Adipose tissue (tissue), 3 donors: Measurements from ENCODE around the gene IL5RA. TPM values are rescaled to one million over a fixed set of nuclear protein-coding genes. Genes with fewer than 3 reads are reported as not detected.

Source experiments
- H3K27ac ChIP-seq: one replicate; pipeline ENCODE4 v1.5.1; 2013; ENCODE audit warnings: low read depth, low read length
- WGBS, 3 donors: extraction: QIAGEN DNeasy Blood & Tissue Kit; methylation state at CpG; one replicate each; pipeline ENCODE4 v1.1.7; 2013; 5-methylcytosine and 5-hydroxymethylcytosine counted together
- polyA plus RNA-seq, 3 donors: library from polyadenylated mRNA; stranded (reverse); fragments of 200-250 nt; gene quantifications; one replicate each; pipeline ENCODE4 v1.2.3, GENCODE V29; 2013
- donor health status: healthy with polysubstance abuse.
- donor health status: Bipolar disorder and iron deficiency.
- donor health status: healthy.

The IL5RA gene
- polyA plus RNA-seq, 3 donors, result 0.05 to 0.07 TPM; not detected in 1

DNA sequence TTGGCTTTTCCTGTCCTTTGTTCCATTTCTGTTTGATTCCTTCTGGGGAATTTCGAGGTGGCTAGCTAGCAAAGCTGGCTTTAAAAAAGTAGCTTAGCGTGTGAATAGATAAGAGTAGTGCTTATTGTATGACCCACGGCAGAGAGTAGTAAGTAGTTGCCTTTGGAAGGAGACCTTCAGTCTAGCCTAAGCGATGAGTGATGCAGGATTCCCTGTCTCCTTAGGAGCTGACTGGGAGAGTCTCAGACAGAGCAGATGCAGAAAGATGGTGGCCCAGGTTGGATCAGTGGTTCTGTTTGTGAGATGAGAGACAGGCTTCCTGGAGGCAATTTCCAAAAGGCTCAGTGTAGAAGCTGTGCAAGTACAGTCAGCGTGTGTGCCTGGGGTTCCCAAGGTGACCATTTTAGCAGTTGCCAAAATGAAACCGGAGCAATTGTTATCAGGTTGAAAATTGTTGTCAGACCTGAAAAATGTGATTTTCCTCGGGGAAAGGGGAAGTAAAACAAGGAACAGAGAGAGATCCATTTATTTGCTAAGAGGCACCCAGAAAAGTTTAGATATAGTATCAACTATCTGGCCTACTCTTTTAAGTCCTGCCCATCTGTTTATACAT is 681 bp upstream of the IL5RA start:
- no peak overlapping the region for H3K27ac ChIP-seq
- 35 to 66% (median 55%) methylated on average over 7 of the region's 7 CpGs for WGBS, 3 donors

DNA sequence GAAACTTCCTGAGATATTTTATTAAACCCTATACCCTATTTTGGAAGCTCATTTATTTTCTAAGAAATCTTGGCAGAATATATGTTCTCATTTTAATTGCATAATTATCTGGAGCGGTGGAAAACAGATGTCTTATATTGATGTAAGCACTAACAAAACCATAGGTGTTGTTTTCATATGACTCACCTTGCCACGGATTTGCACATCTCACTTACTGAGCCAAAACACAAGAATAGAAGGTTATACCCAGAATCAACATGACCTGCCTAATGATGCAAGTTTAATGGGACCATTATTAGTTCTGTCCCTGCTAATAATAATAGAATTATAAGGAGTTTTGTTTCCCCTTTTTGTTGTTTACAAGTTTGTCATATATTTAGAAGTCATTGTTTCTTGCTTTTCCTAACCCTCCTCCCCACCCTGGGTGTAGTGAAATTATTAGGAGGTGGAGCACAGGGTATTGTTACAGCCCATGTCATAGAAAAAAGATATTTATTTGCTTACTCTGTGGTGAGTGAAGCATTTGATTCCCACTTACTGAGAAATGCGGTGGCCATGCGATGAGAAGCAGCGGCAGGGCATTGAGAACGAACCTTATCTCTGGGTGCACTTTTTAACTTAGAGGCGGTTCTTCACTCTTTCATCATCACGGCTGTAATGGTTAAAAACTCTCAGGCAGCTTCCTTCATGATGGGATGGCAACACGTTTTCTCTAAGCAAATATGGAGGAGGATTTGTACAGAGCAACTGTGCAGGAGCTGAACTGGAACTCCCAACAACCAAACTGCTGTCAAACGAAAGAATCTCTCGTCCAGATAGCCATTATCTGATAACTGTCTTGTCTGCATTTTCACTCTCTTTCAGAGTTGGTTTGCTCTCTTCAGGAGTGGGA is 521 bp downstream of the IL5RA start:
- H3K27ac ChIP-seq, result no peak overlapping the region

DNA sequence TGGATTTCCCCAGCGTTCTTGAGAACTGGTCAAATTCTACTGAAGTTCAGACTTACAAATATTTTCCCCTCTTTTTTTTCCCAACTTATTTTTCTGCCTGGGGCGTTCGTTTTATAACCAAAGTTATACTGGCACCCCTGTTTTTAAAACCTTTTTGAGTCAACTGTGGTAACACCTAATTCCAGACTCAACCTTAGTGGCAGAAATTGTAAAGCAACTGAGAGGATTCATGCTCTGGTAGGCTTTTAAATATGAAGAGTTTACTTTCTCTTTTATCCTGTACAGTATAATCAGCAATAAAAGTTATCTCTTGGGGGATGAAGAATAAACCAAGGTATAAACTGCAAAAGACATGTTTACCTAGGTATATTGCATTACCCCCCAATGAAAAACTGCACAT is 2.3 kb downstream of the IL5RA start:
- H3K27ac ChIP-seq, result no peak overlapping the region
- 80 to 87% (median 84%) methylated on average over 3 of the region's 3 CpGs for WGBS, 3 donors

More for the DNA sequence above, 521 bp downstream of the IL5RA start:
- 27 to 61% (median 55%) methylated on average over 11 of the region's 11 CpGs for WGBS, 3 donors

DNA sequence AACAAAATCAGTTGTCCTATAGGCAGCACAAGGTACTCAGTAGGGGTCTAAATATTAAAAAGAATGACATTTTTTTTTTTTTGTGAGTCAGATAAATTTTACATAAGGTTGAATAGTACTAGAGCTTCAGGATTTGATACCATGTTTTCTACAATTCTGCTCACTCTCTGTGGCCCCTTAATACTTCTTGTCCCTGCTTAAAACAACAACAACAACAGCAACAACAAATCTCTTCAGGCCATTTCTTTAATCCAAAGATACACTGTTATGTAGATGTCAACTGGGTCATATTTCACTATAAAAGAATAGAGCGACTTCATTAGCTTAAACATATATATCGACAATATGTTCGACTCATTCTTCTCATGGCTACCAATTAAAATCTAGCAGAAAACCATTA is 3.0 kb downstream of the IL5RA start:
- WGBS, 3 donors, result 94 to 98% (median 96%) methylated on average over 3 of the region's 3 CpGs
- H3K27ac ChIP-seq, result no peak overlapping the region

DNA sequence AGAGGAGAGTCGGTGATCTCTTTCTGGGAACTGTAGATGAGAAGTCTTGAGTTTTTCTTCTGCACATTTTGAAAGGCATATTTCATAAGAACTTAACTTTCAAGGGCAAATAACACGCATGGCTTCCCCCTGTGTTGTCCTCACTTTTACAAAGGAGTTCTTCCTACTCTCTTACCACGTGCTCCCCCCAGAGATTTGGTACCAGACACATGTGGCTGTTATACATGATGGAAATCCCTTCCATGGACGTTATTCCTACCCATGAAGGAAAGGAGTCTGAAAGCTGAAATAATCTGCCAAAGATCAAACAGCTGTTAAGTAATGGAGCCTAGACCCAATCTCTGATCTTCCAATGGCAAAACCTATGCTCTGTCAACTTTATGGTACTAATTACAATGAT is 4.4 kb downstream of the IL5RA start:
- WGBS, 3 donors, result 51 to 81% (median 72%) methylated on average over 4 of the region's 4 CpGs
- H3K27ac ChIP-seq, result no peak overlapping the region

DNA sequence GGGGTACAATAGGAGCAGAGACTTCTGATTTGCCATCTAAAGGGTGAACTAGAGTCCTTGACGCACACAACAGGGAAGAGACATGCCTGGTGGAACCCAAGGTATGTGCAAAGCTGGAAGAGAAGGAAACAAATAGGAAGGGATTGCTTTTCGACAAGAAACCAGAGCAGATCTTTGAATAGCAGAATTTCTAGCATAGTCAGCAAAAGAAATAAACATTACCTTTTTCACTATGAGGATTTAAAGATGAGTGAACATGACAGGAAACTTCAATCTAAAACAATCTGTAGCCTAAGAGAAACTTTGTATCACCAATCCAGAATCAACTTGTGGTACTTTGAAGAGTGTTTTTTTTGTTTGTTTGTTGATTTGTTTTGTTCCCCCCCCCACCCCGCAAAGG is 4.9 kb downstream of the IL5RA start:
- 85 to 94% (median 89%) methylated on average over 3 of the region's 3 CpGs for WGBS, 3 donors

DNA sequence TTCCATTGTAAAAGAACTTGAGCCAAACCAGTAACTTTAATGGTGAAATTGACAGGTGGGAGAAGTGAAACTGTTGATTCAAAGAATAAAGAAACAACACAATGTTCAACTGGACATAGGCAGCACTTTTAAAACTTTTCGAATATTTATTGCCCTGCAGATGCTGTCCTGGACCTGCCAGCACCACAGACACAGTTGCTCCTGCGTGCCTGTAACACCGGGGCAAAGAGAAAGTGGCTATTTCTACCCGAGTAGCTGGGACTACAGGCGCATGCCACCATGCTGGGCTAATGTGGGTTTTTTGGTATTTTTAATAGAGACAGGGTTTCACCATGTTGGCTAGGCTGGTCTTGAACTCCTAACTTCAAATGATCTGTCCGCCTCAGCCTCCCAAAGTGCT is 7.4 kb downstream of the IL5RA start:
- WGBS, 3 donors, result 80 to 90% (median 89%) methylated on average over 6 of the region's 6 CpGs
- H3K27ac ChIP-seq, result no peak overlapping the region

More for the DNA sequence above, 4.9 kb downstream of the IL5RA start:
- no peak overlapping the region for H3K27ac ChIP-seq

DNA sequence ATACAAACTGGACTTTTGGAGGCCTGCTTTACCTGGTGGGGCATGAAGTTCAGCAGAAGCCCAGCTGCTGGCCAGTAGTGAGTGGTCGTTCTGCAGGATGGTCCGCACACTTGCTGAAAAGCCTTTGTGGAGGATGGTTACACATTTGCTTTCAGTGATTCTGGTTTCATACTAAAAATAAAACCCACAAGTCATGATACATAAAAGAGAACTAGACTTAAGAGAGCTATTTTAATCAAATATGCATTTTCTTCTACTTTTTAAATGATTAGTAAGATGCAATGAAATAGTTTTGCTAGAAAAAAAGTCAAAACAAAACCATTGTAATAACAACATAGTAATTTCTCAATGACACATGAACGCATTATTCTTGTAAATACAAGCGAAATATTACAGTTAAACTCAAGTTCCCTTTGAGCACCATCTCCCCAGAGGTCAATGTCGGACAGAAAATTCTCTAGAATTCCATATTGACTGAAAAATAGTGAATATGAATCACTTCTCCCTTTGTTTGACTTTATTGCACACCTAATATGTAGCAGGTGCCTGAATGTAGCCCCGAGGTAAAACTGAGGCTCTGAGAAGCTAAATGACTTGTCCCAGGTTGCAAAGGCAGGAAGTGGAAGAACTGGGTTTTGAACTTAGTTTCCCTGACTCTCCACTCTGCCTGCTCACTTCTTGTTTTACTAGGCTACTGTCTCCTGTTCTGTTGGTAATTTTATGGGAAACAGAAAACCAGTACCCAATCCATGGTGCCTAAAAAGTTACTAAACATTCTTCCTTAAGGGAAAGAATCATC is 8.3 kb downstream of the IL5RA start:
- no peak overlapping the region for H3K27ac ChIP-seq
- 73 to 91% (median 83%) methylated on average over 6 of the region's 6 CpGs for WGBS, 3 donors

DNA sequence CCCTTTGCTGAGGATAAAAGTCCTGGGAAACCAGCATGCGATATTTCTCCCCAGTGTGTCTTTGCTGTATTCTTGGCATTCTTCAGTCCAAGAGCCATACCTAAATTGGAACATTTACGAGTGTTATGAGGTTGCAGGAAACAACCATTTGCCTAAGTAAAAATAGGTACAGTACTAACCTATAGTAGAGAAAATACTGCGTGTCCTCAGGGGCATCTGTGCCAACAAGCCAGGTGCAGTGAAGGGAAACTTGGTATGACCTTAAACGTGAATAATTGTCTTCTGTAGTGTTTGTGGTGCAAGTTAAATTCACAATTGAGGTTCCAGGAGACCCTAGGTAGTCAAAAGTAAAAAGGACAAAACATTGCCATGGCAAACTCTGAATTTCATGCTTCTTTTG is 12.2 kb downstream of the IL5RA start:
- 63 to 76% (median 68%) methylated on average over 4 of the region's 4 CpGs for WGBS, 3 donors
- no peak overlapping the region for H3K27ac ChIP-seq

DNA sequence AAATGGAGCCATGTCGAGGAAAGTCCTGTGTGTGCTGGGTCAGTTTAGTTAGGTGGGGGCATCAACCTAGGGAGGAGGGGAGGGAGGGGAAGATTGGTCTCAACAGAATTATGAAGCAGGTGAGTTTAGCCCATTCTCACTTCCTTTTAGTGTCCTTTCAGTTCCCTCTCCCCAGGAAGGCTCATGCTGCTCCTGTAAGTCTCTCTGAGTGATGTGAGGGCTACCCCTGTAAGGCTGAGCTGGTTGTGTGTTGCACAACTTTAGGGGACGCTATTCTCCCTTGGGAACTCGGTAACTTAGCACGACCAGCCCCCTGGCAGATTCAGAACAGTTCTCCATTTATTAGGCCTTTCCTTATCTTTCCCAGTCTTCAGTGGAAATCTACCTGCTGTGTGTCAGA is 21.2 kb downstream of the IL5RA start:
- H3K27ac ChIP-seq, result no peak overlapping the region
- 56 to 76% (median 69%) methylated on average over 4 of the region's 4 CpGs for WGBS, 3 donors

DNA sequence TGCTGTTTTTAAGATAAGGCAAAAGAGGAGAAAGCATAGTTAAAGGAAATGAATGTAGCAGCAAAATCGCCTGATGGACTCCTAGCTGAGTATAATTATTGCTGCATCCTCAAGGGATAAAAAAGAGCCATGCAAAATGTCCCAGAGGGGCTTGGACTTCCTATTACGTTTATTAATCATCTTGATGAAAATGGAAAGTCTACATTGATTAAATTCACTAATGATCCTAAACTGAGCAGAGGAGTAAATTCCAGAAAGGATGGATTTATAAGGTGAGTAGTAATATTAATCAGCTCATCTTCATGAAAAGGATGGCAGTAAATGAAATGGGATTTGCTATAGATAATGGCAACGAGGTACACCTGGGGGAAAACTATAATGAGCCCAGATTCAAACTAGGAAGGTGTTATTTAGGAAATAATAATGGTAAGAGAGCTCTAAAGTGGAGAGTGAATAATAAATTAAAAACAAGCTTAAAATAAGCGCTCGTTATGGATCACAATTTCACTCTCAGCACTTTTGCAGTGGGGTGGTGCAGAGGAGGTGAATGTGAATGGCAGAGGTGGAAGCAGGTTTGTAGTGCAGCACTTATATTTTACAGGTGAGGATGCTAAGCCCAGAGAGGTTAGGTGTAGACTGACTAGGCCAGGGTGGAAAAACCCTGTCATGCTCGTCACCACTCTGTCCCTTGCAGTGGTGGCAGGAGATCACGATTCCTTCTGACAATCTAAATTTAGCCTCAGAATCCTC is 22.3 kb downstream of the IL5RA start:
- 63 to 73% (median 70%) methylated on average over 7 of the region's 7 CpGs for WGBS, 3 donors
- no peak overlapping the region for H3K27ac ChIP-seq

DNA sequence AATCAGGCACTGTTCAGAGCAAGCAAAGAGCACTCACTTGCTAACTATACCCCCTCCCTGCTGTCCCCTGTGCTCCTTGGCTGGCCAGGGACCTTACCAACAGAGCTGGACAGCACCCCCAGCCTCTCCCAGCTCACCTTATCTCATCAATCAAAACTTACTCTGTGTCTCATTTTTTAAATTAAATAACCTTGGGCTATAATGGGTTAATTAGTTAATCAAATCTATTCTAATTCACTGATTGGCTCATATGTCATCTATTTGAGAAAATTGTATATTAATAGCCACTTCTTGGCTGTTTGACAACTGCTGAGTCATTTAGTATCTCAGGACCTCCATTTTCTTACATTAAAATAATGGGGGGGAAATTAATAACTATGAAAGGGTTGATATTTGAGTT is 22.9 kb downstream of the IL5RA start:
- no peak overlapping the region for H3K27ac ChIP-seq

DNA sequence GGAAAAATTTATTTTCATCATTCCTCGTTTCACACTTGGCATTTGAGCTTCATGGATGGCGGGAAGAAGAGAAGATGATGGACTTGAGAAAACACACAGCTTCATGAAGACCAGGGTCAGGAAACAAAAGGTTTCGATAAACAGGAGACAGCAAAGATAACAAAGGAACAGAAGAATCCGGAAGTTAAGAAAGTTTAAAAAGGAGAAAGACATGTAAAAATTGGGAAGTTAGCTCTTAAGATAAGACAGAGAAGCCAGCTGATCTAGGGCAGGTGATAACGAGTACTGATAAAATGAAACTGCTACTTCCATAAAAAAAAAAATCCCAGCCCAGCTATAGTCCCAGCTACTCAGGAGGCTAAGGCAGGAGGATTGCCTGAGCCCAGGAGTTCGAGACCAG is 23.9 kb downstream of the IL5RA start:
- WGBS, 3 donors, result 57 to 74% (median 70%) methylated on average over 6 of the region's 6 CpGs
- no peak overlapping the region for H3K27ac ChIP-seq

DNA sequence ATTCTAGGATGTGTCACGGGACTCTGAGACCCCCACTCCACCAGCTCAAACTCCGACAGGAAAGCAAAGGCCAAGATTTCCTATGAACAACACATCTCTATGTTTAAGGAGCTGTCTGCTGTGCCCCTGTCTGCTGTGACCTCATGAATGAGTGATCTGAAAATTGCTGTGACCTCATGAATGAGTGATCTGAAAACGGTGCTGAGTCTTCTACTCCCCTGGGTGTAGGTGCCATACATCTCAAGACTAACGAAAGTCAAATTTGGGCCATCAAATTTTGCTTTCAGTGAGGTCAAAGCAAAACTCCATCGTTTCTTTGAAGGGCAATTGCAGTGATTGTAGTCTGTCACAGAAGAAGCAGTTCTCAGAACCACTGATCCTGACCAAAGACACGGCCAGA is 24.4 kb downstream of the IL5RA start:
- H3K27ac ChIP-seq, result no peak overlapping the region
- WGBS, 3 donors, result 76 to 80% (median 76%) methylated on average over 6 of the region's 6 CpGs

DNA sequence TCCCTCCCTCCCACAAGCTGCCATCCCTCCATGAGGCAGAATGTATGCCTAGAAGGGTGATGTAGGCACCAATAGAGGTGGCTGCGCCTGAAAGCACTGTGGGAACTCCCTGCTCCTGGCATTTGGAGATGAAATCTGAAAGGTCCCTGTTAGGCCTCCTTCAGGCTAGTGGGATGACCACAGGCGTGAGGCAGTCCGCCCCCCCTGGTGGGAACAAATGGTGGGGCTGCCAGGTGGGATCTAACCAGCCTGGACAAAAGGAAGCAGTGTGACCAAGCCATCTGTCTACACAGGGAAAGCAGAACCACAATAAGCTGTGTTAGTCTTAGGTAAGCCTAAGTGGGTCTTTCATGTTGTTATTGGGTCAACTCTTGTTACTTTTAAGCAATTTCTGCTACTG is 25.3 kb downstream of the IL5RA start:
- no peak overlapping the region for H3K27ac ChIP-seq
- 57 to 74% (median 72%) methylated on average over 3 of the region's 3 CpGs for WGBS, 3 donors

DNA sequence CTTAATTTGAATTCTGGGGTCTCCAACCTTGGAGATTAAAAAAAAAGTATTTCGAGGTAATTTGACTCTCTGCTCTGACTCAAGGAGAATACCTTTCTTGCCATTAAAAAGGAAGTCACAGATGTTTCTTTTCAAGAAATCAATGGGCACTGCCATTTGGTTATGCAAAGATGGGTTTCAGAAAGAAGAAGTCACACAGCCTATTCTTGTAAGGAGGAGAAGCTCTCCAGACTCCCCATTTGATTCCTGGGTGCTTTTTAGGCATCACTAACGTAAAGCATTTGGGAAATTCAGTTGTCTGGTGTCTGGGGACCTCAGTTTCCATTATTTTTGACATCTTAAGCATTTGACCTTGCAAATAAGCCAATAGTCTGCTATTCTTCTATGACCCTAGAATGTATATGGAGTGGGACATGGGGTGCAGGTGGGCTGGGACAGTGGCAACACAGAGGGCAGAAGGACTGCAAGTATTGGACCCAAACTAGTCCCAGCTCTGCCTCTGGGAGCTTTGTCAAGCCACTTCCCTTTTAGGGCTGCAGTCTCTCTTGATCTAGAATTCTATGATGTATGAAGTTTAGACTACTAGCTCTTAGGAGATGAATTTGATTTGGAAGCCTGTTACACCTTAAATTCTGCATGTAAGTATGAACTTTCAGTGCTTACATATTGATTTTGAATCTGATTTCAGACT is 27.8 kb downstream of the IL5RA start:
- no peak overlapping the region for H3K27ac ChIP-seq
- WGBS, 3 donors, result 58 to 69% (median 69%) methylated on average over 2 of the region's 2 CpGs

DNA sequence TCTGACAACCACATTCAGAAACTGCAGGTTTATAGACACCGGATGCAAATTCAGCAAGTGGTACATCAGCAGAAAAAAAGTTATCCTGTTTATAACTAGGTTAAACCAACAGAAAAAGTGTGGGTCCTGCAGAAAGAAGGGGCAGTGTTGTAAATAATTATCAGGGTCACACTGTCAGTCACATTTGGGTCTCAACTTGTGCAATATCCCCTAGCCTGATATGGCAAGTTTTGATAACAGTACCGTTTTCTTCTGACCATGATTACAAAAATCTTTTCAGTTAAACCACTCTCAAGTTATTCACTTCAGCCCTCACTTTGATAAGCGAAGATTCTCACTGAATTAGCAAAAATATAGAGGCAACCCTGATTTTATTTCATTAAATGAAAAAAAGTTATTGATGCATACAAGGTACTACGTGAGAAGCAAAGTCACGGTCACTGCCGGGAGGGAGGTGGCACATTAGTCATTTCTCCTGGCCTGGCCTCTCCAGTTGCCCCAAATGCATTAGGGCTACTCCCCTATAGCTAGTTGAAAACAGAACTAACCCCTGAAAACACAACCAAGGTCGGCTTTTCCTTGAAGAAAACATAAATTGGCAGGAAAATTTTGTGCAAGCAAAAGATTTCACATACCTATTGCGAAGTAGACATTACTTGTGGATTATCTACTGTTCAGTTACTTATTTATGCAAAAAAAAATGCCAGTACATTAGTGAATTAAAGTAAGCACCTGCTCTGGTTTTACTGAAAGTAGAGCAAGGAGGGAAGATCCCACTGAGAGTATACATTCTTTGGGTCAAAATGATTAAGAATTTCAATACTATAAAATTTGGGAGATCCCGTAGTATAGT is 28.6 kb downstream of the IL5RA start:
- no peak overlapping the region for H3K27ac ChIP-seq
- 63 to 73% (median 66%) methylated on average over 9 of the region's 9 CpGs for WGBS, 3 donors
